MM.1S (cell line): ENCODE measurements around the gene DLX3.

Experiments
- DNase-seq: peaks from one replicate; pipeline ENCODE4 v3.0.0-alpha.2; 2015
- H2AFZ ChIP-seq: fragments of 300-600 bp; sonication (generic); 2 replicates; pipeline ENCODE4 v1.6.0; 2016; ENCODE audit warnings: antibody characterized with exemption, low read length
- H3F3A ChIP-seq: fragments of 300-600 bp; sonication (generic); 2 replicates; pipeline ENCODE4 v1.6.1; 2016; ENCODE audit warnings: mild to moderate bottlenecking, antibody characterized with exemption, low read length, moderate library complexity, mixed read lengths; ENCODE audit not compliant: insufficient read depth
- H3K27ac ChIP-seq: fragments of 300-600 bp; sonication (generic); 2 replicates; pipeline ENCODE4 v1.5.1; 2016; ENCODE audit warnings: mild to moderate bottlenecking, low read length
- H3K27me3 ChIP-seq: fragments of 300-600 bp; sonication (generic); replicated peaks from 2 replicates; pipeline ENCODE4 v1.6.0; 2016; ENCODE audit warnings: low read length; ENCODE audit not compliant: insufficient read depth
- H3K36me3 ChIP-seq: fragments of 300-600 bp; sonication (generic); replicated peaks from 2 replicates; pipeline ENCODE4 v1.6.1; 2016; ENCODE audit warnings: mild to moderate bottlenecking, low read length, mixed read lengths; ENCODE audit not compliant: insufficient read depth
- H3K4me1 ChIP-seq: fragments of 300-600 bp; sonication (generic); 2 replicates; pipeline ENCODE4 v1.6.1; 2016; ENCODE audit warnings: low read length, mixed read lengths
- H3K4me2 ChIP-seq: fragments of 300-600 bp; sonication (generic); 2 replicates; pipeline ENCODE4 v1.6.0; 2016; ENCODE audit warnings: low read depth, low read length
- H3K4me3 ChIP-seq: fragments of 300-600 bp; sonication (generic); 2 replicates; pipeline ENCODE4 v1.5.1; 2016; ENCODE audit warnings: low read length, mixed read lengths
- H3K79me2 ChIP-seq: fragments of 300-600 bp; sonication (generic); 2 replicates; pipeline ENCODE4 v1.6.1; 2016; ENCODE audit warnings: mixed run types, low read length, mixed read lengths
- H3K9ac ChIP-seq: fragments of 300-600 bp; sonication (generic); 2 replicates; pipeline ENCODE4 v1.6.1; 2016; ENCODE audit warnings: low read length, mixed read lengths
- H3K9me2 ChIP-seq: fragments of 300-600 bp; sonication (generic); replicated peaks from 2 replicates; pipeline ENCODE4 v1.6.1; 2016; ENCODE audit warnings: mild to moderate bottlenecking, low read length, mixed read lengths; ENCODE audit not compliant: insufficient read depth
- H3K9me3 ChIP-seq: fragments of 300-600 bp; sonication (generic); replicated peaks from 2 replicates; pipeline ENCODE4 v1.6.1; 2016; ENCODE audit warnings: mild to moderate bottlenecking, low read length, mixed read lengths; ENCODE audit not compliant: insufficient read depth
- H4K20me1 ChIP-seq: fragments of 300-600 bp; sonication (generic); 2 replicates; pipeline ENCODE4 v1.6.1; 2016; ENCODE audit warnings: mild to moderate bottlenecking, low read length, moderate library complexity, mixed read lengths; ENCODE audit not compliant: insufficient read depth
- CTCF ChIP-seq: fragments of 300-600 bp; sonication (generic); IDR thresholded peaks from 2 replicates; pipeline ENCODE4 v1.5.1; 2016; ENCODE audit warnings: antibody characterized with exemption, low read length, mixed read lengths
- EZH2 ChIP-seq: fragments of 300-600 bp; sonication (generic); optimal IDR thresholded peaks from 2 replicates; pipeline ENCODE3; 2017; ENCODE audit warnings: low read depth, mild to moderate bottlenecking, antibody characterized with exemption, low read length, mixed read lengths
- EZH2phosphoT487 ChIP-seq: fragments of 300-600 bp; sonication (generic); IDR thresholded peaks from 2 replicates; pipeline ENCODE4 v1.6.1; 2018; ENCODE audit warnings: antibody characterized with exemption, low read length

DLX3 gene

GRCh38 chr17:50023520-50023919, 28.5 kb upstream of the DLX3 start:
- Histone ChIP-seq H3K4me1 (peaks cover 6% of the 10 kb centered on the region), H3K4me3 (no peak overlapping the region), H3K9me3 (no peaks in the 10 kb centered on the region), H3K36me3 (no peaks in the 10 kb centered on the region), H3K27ac (no peak overlapping the region), H2AFZ (no peak overlapping the region), H3K9me2 (no peaks in the 10 kb centered on the region), H3K27me3 (no peaks in the 10 kb centered on the region), H3F3A (peaks cover 14% of the 10 kb centered on the region), H4K20me1 (no peaks in the 10 kb centered on the region), H3K9ac (no peak overlapping the region), H3K79me2 (no peaks in the 10 kb centered on the region), H3K4me2 (no peak overlapping the region)
- TF ChIP-seq CTCF = no peak
- no peak for TF ChIP-seq EZH2phosphoT487
- TF ChIP-seq EZH2 = no peak
- DNase-seq = no peak

- Histone ChIP-seq H3K79me2 (no peaks in the 10 kb centered on the region), H3K36me3 (no peaks in the 10 kb centered on the region), H2AFZ (no peak overlapping the region), H3K9me2 (no peaks in the 10 kb centered on the region), H4K20me1 (no peaks in the 10 kb centered on the region), H3F3A (peaks cover 14% of the 10 kb centered on the region), H3K9ac (no peak overlapping the region), H3K4me1 (peaks cover 6% of the 10 kb centered on the region), H3K4me2 (no peak overlapping the region), H3K9me3 (no peaks in the 10 kb centered on the region), H3K27me3 (no peaks in the 10 kb centered on the region), H3K4me3 (no peak overlapping the region), H3K27ac (no peak overlapping the region)
- no peak for DNase-seq
- no peak for TF ChIP-seq CTCF
- no peak for TF ChIP-seq EZH2phosphoT487
- no peak for TF ChIP-seq EZH2
Measured at GRCh38 chr17:50022463-50023130, 27.6 kb upstream of the DLX3 start.

- TF ChIP-seq EZH2phosphoT487 (no peak), CTCF (no peak), EZH2 (no peak)
- Histone ChIP-seq H3K9me3 (no peaks in the 10 kb centered on the region), H3K4me2 (no peak overlapping the region), H3K4me1 (no peaks in the 10 kb centered on the region), H3K9ac (no peak overlapping the region), H3K36me3 (no peaks in the 10 kb centered on the region), H3K27me3 (no peaks in the 10 kb centered on the region), H3K79me2 (no peaks in the 10 kb centered on the region), H3K9me2 (no peaks in the 10 kb centered on the region), H3K4me3 (no peak overlapping the region), H2AFZ (no peak overlapping the region), H3F3A (peaks cover 14% of the 10 kb centered on the region), H4K20me1 (no peaks in the 10 kb centered on the region), H3K27ac (no peak overlapping the region)
- no peak for DNase-seq
Measured at GRCh38 chr17:50021681-50022370, 26.8 kb upstream of the DLX3 start.
